CD1c-positive myeloid dendritic cell (primary cell): ENCODE data around the gene MYO5B.

Experiments used
- DNase-seq: peaks from one replicate; pipeline ENCODE4 v3.0.0-alpha.2; 2016; ENCODE audit errors: extremely low spot score

MYO5B gene

GRCh38 chr18:50151926-50152325 lies 43.0 kb downstream of the MYO5B start:
- no peak for DNase-seq

GRCh38 chr18:50144540-50144939 lies 50.4 kb downstream of the MYO5B start:
- no peak for DNase-seq

- DNase-seq = no peak
These were observed 51.1 kb downstream of the MYO5B start for GRCh38 chr18:50143886-50144285.

- no peak for DNase-seq
These were observed 51.7 kb downstream of the MYO5B start for GRCh38 chr18:50143294-50143693.

GRCh38 chr18:50142441-50143120 lies 52.4 kb downstream of the MYO5B start:
- DNase-seq = no peak

- DNase-seq = no peak
These were observed 56.5 kb downstream of the MYO5B start for GRCh38 chr18:50138181-50139064.

- DNase-seq = no peak
These were observed 59.0 kb downstream of the MYO5B start for GRCh38 chr18:50135903-50136302.

GRCh38 chr18:50133526-50133925 lies 61.4 kb downstream of the MYO5B start:
- DNase-seq = no peak

GRCh38 chr18:50131591-50131990 lies 63.4 kb downstream of the MYO5B start:
- no peak for DNase-seq

GRCh38 chr18:50128506-50129271 lies 66.3 kb downstream of the MYO5B start:
- DNase-seq = no peak

- DNase-seq = no peak
These were observed 67.3 kb downstream of the MYO5B start for GRCh38 chr18:50127516-50128210.

GRCh38 chr18:50126471-50126870 lies 68.5 kb downstream of the MYO5B start:
- no peak for DNase-seq

- DNase-seq = no peak
These were observed 69.5 kb downstream of the MYO5B start for GRCh38 chr18:50125456-50125855.

- DNase-seq = no peak
These were observed 75.7 kb downstream of the MYO5B start for GRCh38 chr18:50119296-50119695.

GRCh38 chr18:50117863-50118262 lies 77.1 kb downstream of the MYO5B start:
- no peak for DNase-seq

- no peak for DNase-seq
These were observed 79.9 kb downstream of the MYO5B start for GRCh38 chr18:50115095-50115494.

- DNase-seq = no peak
These were observed 80.5 kb downstream of the MYO5B start for GRCh38 chr18:50114448-50114847.

- DNase-seq = no peak
These were observed 81.2 kb downstream of the MYO5B start for GRCh38 chr18:50113726-50114125.

- DNase-seq = no peak
These were observed 83.5 kb downstream of the MYO5B start for GRCh38 chr18:50111398-50111797.

- no peak for DNase-seq
These were observed 87.4 kb downstream of the MYO5B start for GRCh38 chr18:50107468-50107977.

- no peak for DNase-seq
These were observed 89.9 kb downstream of the MYO5B start for GRCh38 chr18:50105027-50105426.

GRCh38 chr18:50104421-50104820 lies 90.5 kb downstream of the MYO5B start:
- no peak for DNase-seq
